ENCODE measurements around the gene PLAU.

- TF ChIP-seq CTCF (IDR thresholded peaks at IDR 0.05; ENCODE audit: low read length) (no peak), EZH2 (IDR thresholded peaks at IDR 0.05; ENCODE audit: borderline replicate concordance, low read length) (no peak)
Measured at GRCh38 chr10:73871295-73872189, 39.4 kb upstream of the PLAU start.

Measured in OCI-LY1 (cell line).